ENCODE measurements around the gene PHLDB3. TPM values are rescaled to one million over a fixed set of nuclear protein-coding genes. Genes with fewer than 3 reads are reported as not detected.

The PHLDB3 gene
- total and polyA plus RNA-seq, 2 donors (not counting 3 experiments of a cell fraction or from before 2014, with no cell fraction given), result 5.5 to 12.0 TPM

DNA sequence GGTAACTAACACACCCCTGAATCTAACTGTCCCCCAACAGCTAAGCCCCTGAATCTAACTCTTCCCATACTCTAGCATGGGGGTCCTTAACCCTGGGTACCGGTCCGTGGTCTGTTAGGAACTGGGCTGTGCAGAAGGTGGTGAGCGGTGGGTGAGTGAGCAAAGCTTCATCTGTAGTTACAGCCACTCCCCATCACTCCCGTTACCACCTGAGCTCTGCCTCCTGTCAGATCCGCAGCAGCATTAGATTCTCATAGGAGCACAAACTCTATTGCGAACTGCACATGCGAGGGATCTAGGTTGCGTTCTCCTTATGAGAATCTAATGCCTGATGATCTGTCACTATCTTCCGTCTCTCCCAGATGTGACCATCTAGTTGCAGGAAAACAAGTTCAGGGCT, 6.2 kb upstream of the PHLDB3 start:
- no peak overlapping the region for H3K9ac ChIP-seq (replicated peaks; ENCODE audit: extremely low read depth, insufficient read depth, low read length)
- H3K27ac ChIP-seq (ENCODE audit: insufficient read depth, low read depth, low read length), result no peak overlapping the region
- dilution Hi-C loops (cut with MboI; ENCODE audit: extremely low pct_ligation_motif_present, low sequenced_read_pairs) (no loop called here), intact Hi-C loops (cut with micrococcal nuclease) (no loop called here)
- no TSS peak for BruUV-seq (replicated peaks)
- no peak overlapping the region for H3K4me3 ChIP-seq (replicated peaks in 1 of 3; ENCODE audit: insufficient read depth in 1 of 3, low read depth in 1 of 3, low read length in 3 of 3)
- no peaks in the 10 kb centered on the region for H3K27me3 ChIP-seq (ENCODE audit: control insufficient read depth in 2 of 2, insufficient read depth in 2 of 2, low read length in 2 of 2)
- TF ChIP-seq JUN (IDR thresholded peaks at IDR 0.05; ENCODE audit: borderline replicate concordance, insufficient read depth, insufficient read length, low read depth) (no peak), EZH2 (IDR thresholded peaks at IDR 0.05; ENCODE audit: borderline replicate concordance, low read depth, low read length, severe bottlenecking) (no peak), POLR2AphosphoS5 (IDR thresholded peaks at IDR 0.05; ENCODE audit: insufficient read depth, low read depth, low read length) (no peak), POLR2A (IDR thresholded peaks at IDR 0.05; ENCODE audit: low read depth, low read length) (no peak), FOS (IDR thresholded peaks at IDR 0.05; ENCODE audit: borderline replicate concordance, insufficient read depth, low read length) (no peak), GATA2 (IDR thresholded peaks at IDR 0.05; ENCODE audit: insufficient read depth, insufficient read length, low read depth, low read length) (no peak), MYC (IDR thresholded peaks at IDR 0.05; ENCODE audit: low read depth, low read length) (no peak)
- TF ChIP-seq, protein P1, sequence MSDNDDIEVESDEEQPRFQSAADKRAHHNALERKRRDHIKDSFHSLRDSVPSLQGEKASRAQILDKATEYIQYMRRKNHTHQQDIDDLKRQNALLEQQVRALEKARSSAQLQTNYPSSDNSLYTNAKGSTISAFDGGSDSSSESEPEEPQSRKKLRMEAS (IDR thresholded peaks at IDR 0.05; ENCODE audit: insufficient read depth, insufficient read length), result no peak
- TF ChIP-seq, protein P2, sequence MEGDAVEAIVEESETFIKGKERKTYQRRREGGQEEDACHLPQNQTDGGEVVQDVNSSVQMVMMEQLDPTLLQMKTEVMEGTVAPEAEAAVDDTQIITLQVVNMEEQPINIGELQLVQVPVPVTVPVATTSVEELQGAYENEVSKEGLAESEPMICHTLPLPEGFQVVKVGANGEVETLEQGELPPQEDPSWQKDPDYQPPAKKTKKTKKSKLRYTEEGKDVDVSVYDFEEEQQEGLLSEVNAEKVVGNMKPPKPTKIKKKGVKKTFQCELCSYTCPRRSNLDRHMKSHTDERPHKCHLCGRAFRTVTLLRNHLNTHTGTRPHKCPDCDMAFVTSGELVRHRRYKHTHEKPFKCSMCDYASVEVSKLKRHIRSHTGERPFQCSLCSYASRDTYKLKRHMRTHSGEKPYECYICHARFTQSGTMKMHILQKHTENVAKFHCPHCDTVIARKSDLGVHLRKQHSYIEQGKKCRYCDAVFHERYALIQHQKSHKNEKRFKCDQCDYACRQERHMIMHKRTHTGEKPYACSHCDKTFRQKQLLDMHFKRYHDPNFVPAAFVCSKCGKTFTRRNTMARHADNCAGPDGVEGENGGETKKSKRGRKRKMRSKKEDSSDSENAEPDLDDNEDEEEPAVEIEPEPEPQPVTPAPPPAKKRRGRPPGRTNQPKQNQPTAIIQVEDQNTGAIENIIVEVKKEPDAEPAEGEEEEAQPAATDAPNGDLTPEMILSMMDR (IDR thresholded peaks at IDR 0.05; ENCODE audit: extremely low read depth in 1 of 2, insufficient read depth in 1 of 2, low read depth in 1 of 2, low read length in 2 of 2), result no peak
- CTCF ChIA-PET, result interaction anchor here (1.3 to 4.4 kb wide), 4 partner anchors 9 to 78 kb away, joined by 3 to 26 read pairs (median 15); no protein-coding TSS in a partner anchor
- no peaks in the 10 kb centered on the region for H3K79me2 ChIP-seq (ENCODE audit: control insufficient read depth, insufficient read depth, low read length)
- no peak overlapping the region for H2AFZ ChIP-seq (ENCODE audit: low read depth, low read length)
- H3K4me2 ChIP-seq (ENCODE audit: insufficient read depth, low read length), result no peak overlapping the region
- peaks cover 0 to 11% of the 10 kb centered on the region in 2 experiments for H3K36me3 ChIP-seq (ENCODE audit: control insufficient read depth in 2 of 2, extremely low read depth in 1 of 2, insufficient read depth in 2 of 2, low read length in 2 of 2)
- DNase-seq (ENCODE audit: low read depth, low spot score) (no peak), FAIRE-seq (no peak)
- no peaks in the 10 kb centered on the region for H3K9me3 ChIP-seq (replicated peaks; ENCODE audit: control insufficient read depth, insufficient read depth, low read length)
- no peaks in the 10 kb centered on the region for H4K20me1 ChIP-seq (replicated peaks; ENCODE audit: control insufficient read depth, extremely low read depth, insufficient read depth, low read length)
- no peaks in the 10 kb centered on the region for H3K4me1 ChIP-seq (ENCODE audit: control insufficient read depth, extremely low read depth, insufficient read depth, low read length)
- no peaks in the 10 kb centered on the region for H3K9me1 ChIP-seq (replicated peaks; ENCODE audit: control insufficient read depth, extremely low read depth, insufficient read depth, low read length)
- POLR2A ChIA-PET, result no interaction called here
